ENCODE measurements around the gene OTULIN. TPM values are rescaled to one million over a fixed set of nuclear protein-coding genes. Genes with fewer than 3 reads are reported as not detected.

Gene OTULIN
- total RNA-seq, 4 donors from 2014 or later: 33.0 to 42.2 (median 37.8) TPM

DNA sequence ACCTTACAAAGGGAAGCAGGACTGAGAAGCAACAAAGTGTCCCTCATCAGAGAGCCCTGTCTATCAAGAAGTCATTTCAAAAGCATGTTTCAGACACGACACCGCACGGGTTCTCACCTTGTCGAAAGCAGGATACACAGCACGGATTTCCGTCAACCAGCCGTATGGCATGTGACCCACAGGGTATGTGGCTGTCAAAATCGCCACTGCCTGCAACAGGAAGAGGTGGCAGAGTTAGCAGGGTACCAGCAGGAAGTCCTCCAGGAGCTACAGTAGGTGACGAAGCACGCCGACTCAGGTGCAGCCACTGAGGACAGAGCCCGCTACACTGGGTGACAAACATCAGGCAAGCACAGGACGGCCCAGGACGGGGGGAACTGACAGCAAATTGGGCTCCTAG lies 81.2 kb downstream of the OTULIN start:
- Histone ChIP-seq H3K27me3 (no peaks in the 10 kb centered on the region), H3K4me3 (no peak overlapping the region), H3K36me3 (peaks cover 0 to 59% (median 0%) of the 10 kb centered on the region in 3 donors), H3K9me3 (no peaks in the 10 kb centered on the region), H3K27ac (no peak overlapping the region), H3K4me1 (no peaks in the 10 kb centered on the region)
- no peak for TF ChIP-seq POLR2A (IDR thresholded peaks at IDR 0.05)
- TF ChIP-seq, protein P1, sequence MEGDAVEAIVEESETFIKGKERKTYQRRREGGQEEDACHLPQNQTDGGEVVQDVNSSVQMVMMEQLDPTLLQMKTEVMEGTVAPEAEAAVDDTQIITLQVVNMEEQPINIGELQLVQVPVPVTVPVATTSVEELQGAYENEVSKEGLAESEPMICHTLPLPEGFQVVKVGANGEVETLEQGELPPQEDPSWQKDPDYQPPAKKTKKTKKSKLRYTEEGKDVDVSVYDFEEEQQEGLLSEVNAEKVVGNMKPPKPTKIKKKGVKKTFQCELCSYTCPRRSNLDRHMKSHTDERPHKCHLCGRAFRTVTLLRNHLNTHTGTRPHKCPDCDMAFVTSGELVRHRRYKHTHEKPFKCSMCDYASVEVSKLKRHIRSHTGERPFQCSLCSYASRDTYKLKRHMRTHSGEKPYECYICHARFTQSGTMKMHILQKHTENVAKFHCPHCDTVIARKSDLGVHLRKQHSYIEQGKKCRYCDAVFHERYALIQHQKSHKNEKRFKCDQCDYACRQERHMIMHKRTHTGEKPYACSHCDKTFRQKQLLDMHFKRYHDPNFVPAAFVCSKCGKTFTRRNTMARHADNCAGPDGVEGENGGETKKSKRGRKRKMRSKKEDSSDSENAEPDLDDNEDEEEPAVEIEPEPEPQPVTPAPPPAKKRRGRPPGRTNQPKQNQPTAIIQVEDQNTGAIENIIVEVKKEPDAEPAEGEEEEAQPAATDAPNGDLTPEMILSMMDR (IDR thresholded peaks at IDR 0.05): no peak
- no peak for DNase-seq

DNA sequence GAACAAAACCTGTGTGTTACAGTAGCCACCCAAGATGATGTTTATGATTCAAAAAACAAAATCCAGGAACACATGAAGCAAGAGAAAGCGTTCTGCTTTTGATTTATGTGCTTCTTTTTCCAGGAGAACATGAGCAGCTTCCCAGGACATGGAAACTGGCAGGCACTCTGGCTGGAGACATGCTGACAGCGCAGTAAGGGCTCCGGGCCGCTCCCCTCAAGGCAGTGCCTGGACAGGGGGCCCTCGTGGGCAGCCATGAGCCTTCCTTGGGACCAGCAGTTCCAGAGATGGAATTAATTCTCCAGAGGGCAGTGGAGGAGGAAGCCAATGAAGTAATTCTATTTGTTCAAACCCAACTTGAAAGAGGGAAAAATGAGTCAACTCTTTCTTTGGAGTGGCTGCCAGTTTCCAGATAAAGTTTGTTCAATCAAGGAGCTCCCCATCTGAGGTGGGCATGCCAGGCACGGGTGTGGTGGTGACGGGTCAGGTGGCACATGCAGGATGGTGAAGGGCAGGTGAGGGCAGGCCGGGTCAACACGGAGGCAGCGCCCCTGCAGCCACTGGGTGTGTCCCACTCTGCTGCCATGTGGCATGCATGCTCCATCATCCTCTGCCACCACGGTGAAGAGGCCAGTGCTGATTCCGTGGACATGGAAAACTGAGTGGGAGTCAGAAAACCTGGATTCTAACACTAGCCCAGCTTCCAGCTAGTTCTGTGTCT lies 83.8 kb downstream of the OTULIN start:
- Histone ChIP-seq H3K36me3 (peaks cover 0 to 60% (median 0%) of the 10 kb centered on the region in 3 donors), H3K4me3 (no peak overlapping the region), H3K4me1 (no peaks in the 10 kb centered on the region), H3K27me3 (no peaks in the 10 kb centered on the region), H3K9me3 (no peaks in the 10 kb centered on the region), H3K27ac (no peak overlapping the region)
- no peak for DNase-seq
- no peak for TF ChIP-seq POLR2A (IDR thresholded peaks at IDR 0.05)
- TF ChIP-seq, protein P1 (IDR thresholded peaks at IDR 0.05): no peak

Other genes starting within 250 kb of the OTULIN start
- gene OTULINL, start 82.9 kb upstream of the OTULIN start, total RNA-seq: 10 to 100 TPM; 18.9 to 33.0 (median 28.8) TPM
- 10 to 100 TPM; 28.9 to 98.0 (median 96.1) TPM for gene ANKH, start 207.1 kb downstream of the OTULIN start, total RNA-seq